EH (cell line): ENCODE data around the gene ELP4.
"Not testable (repeated sequence)": the region's sequence is repeated elsewhere in the genome, so short reads cannot be mapped to it uniquely, and the experiment has no call there.

Source experiments
- DNase-seq: peaks from one replicate; pipeline ENCODE4 v3.0.0-alpha.2; 2015; ENCODE audit warnings: low read depth

Gene ELP4

GRCh38 chr11:31542862-31543261, 33.3 kb downstream of the ELP4 start:
- no peak for DNase-seq

GRCh38 chr11:31555938-31556337, 46.4 kb downstream of the ELP4 start:
- DNase-seq: no peak

GRCh38 chr11:31558001-31558400, 48.4 kb downstream of the ELP4 start:
- DNase-seq: no peak

- DNase-seq: no peak
Observed at GRCh38 chr11:31560842-31561476, 51.4 kb downstream of the ELP4 start.

- DNase-seq: not testable (repeated sequence)
Observed at GRCh38 chr11:31564517-31564916, 55.0 kb downstream of the ELP4 start.

GRCh38 chr11:31574133-31574532, 64.6 kb downstream of the ELP4 start:
- DNase-seq: not testable (repeated sequence)

GRCh38 chr11:31575764-31576163, 66.2 kb downstream of the ELP4 start:
- DNase-seq: not testable (repeated sequence)

- DNase-seq: not testable (repeated sequence)
Observed at GRCh38 chr11:31579412-31579811, 69.8 kb downstream of the ELP4 start.

- DNase-seq: no peak
Observed at GRCh38 chr11:31582697-31583096, 73.1 kb downstream of the ELP4 start.

GRCh38 chr11:31598454-31598853, 88.9 kb downstream of the ELP4 start:
- DNase-seq: no peak

- no peak for DNase-seq
Observed at GRCh38 chr11:31601635-31602282, 92.2 kb downstream of the ELP4 start.

GRCh38 chr11:31606893-31607292, 97.3 kb downstream of the ELP4 start:
- no peak for DNase-seq

- DNase-seq: no peak
Observed at GRCh38 chr11:31607914-31608313, 98.3 kb downstream of the ELP4 start.

- DNase-seq: no peak
Observed at GRCh38 chr11:31608995-31609394, 99.4 kb downstream of the ELP4 start.

- DNase-seq: no peak
Observed at GRCh38 chr11:31610544-31610943, 101.0 kb downstream of the ELP4 start.

GRCh38 chr11:31617246-31617645, 107.7 kb downstream of the ELP4 start:
- DNase-seq: no peak

- peak; percentile 1 for DNase-seq
Observed at GRCh38 chr11:31619980-31620379, 110.4 kb downstream of the ELP4 start.

- peak; percentile 3 for DNase-seq
Observed at GRCh38 chr11:31620434-31620833, 110.9 kb downstream of the ELP4 start.

- DNase-seq: no peak
Observed at GRCh38 chr11:31625868-31626267, 116.3 kb downstream of the ELP4 start.

- no peak for DNase-seq
Observed at GRCh38 chr11:31628111-31628510, 118.5 kb downstream of the ELP4 start.

- no peak for DNase-seq
Observed at GRCh38 chr11:31636983-31637382, 127.4 kb downstream of the ELP4 start.

- DNase-seq: no peak
Observed at GRCh38 chr11:31640611-31641010, 131.0 kb downstream of the ELP4 start.

GRCh38 chr11:31641477-31642062, 132.0 kb downstream of the ELP4 start:
- DNase-seq: peak; percentile 36

GRCh38 chr11:31643857-31644256, 134.3 kb downstream of the ELP4 start:
- peak; percentile 74 for DNase-seq
